Endothelial cell of umbilical vein (primary cell): ENCODE measurements around the gene NTSR1. TPM values are rescaled to one million over a fixed set of nuclear protein-coding genes. Genes with fewer than 3 reads are reported as not detected.
"Not testable (repeated sequence)": the region's sequence is repeated elsewhere in the genome, so short reads cannot be mapped to it uniquely, and the experiment has no call there.

ENCODE experiments used
- BruUV-seq: library from RNA; stranded (reverse); fragments of 400-500 nt; replicated peaks from 2 replicates; lab custom pipeline; 2021; lab: Mats Ljungman, UMichigan
- CTCF ChIA-PET: fragments of 300-600, 350-600 bp; sonication (Branson Sonifier 250); formaldehyde crosslinking; loops from one replicate; lab custom pipeline; 2021; ENCODE audit warnings: antibody characterized with exemption, inconsistent platforms; lab: Charles Lee
- POLR2A ChIA-PET: fragments of 300-600, 350-600 bp; sonication (Branson Sonifier 250); formaldehyde crosslinking; loops from one replicate; lab custom pipeline; 2021; ENCODE audit warnings: antibody characterized with exemption, inconsistent platforms; lab: Charles Lee
- DNase-seq: peaks from one replicate; pipeline ENCODE4 v3.0.0-alpha.2; 2011; ENCODE audit warnings: low read depth, low spot score
- FAIRE-seq: peaks from 2 replicates; lab custom pipeline; 2011; peaks lifted over from hg19 to GRCh38; lab: Jason Lieb, UNC
- H2AFZ ChIP-seq: 2 replicates; pipeline ENCODE4 v1.6.0; 2012; ENCODE audit warnings: low read depth, low read length, control low read depth, inconsistent platforms
- H3K27ac ChIP-seq: 2 replicates; pipeline ENCODE4 v1.5.1; 2011; ENCODE audit warnings: low read depth, mild to moderate bottlenecking, control low read depth, low read length, moderate library complexity; ENCODE audit not compliant: insufficient read depth
- H3K27me3 ChIP-seq, 2 experiments: 2 replicates each; pipeline versions ENCODE4 v1.6.0 to v1.6.1; 2011; ENCODE audit warnings: low read length in 2 of 2, mixed read lengths in 1 of 2; ENCODE audit not compliant: control insufficient read depth in 2 of 2, insufficient read depth in 2 of 2
- H3K36me3 ChIP-seq, 2 experiments: 2 replicates in 1 of 2; 3 replicates in 1 of 2; pipeline ENCODE4 v1.5.1; 2011; ENCODE audit warnings: low read length in 2 of 2, mild to moderate bottlenecking in 1 of 2, moderate library complexity in 1 of 2; ENCODE audit not compliant: control insufficient read depth in 2 of 2, insufficient read depth in 2 of 2; ENCODE audit errors: extremely low read depth in 1 of 2
- H3K4me1 ChIP-seq: 3 replicates; pipeline ENCODE4 v1.5.1; 2011; ENCODE audit warnings: mild to moderate bottlenecking, low read length; ENCODE audit not compliant: control insufficient read depth, insufficient read depth; ENCODE audit errors: extremely low read depth
- H3K4me2 ChIP-seq: 2 replicates; pipeline ENCODE4 v1.6.1; 2011; ENCODE audit warnings: low read length, control low read depth, mixed read lengths; ENCODE audit not compliant: insufficient read depth
- H3K4me3 ChIP-seq, 3 experiments: fragments of 200-600 bp in 1 of 3; sonication (generic), shearing (Covaris generic) in 1 of 3; replicated peaks in 1 of 3; 2 replicates each; pipeline ENCODE4 v1.5.1; 2011 to 2016; ENCODE audit warnings: control low read depth in 3 of 3, low read length in 3 of 3, mild to moderate bottlenecking in 2 of 3, inconsistent platforms in 1 of 3, low read depth in 1 of 3, moderate library complexity in 1 of 3; ENCODE audit not compliant: insufficient read depth in 1 of 3
- H3K79me2 ChIP-seq: 2 replicates; pipeline ENCODE4 v1.6.0; 2012; ENCODE audit warnings: low read length, inconsistent platforms; ENCODE audit not compliant: control insufficient read depth, insufficient read depth
- H3K9ac ChIP-seq: replicated peaks from 2 replicates; pipeline ENCODE3; 2011; ENCODE audit warnings: low read length, control low read depth; ENCODE audit not compliant: insufficient read depth; ENCODE audit errors: extremely low read depth
- H3K9me1 ChIP-seq: replicated peaks from 3 replicates; pipeline ENCODE4 v1.6.0; 2011; ENCODE audit warnings: mild to moderate bottlenecking, low read length; ENCODE audit not compliant: control insufficient read depth, insufficient read depth; ENCODE audit errors: extremely low read depth
- H3K9me3 ChIP-seq: replicated peaks from 2 replicates; pipeline ENCODE4 v1.5.1; 2012; ENCODE audit warnings: low read length, inconsistent platforms; ENCODE audit not compliant: control insufficient read depth, insufficient read depth
- H4K20me1 ChIP-seq: replicated peaks from 2 replicates; pipeline ENCODE3; 2011; ENCODE audit warnings: mild to moderate bottlenecking, low read length; ENCODE audit not compliant: control insufficient read depth, insufficient read depth; ENCODE audit errors: extremely low read depth
- JUN ChIP-seq: IDR thresholded peaks from 2 replicates; pipeline ENCODE4 v1.6.1; 2011; ENCODE audit warnings: borderline replicate concordance, low read depth; ENCODE audit not compliant: insufficient read length, insufficient read depth
- POLR2AphosphoS5 ChIP-seq: IDR thresholded peaks from 2 replicates; pipeline ENCODE4 v1.6.1; 2012; ENCODE audit warnings: low read depth, mild to moderate bottlenecking, control low read depth, low read length, moderate library complexity; ENCODE audit not compliant: insufficient read depth
- dilution Hi-C: fragments of 300-500 bp; cut with MboI; formaldehyde crosslinking; loops from one replicate; pipeline ENCODE4 v1.15.0; 2019; ENCODE audit warnings: low sequenced_read_pairs; ENCODE audit not compliant: extremely low pct_ligation_motif_present
- intact Hi-C: fragments of 100-400 bp; cut with micrococcal nuclease; formaldehyde crosslinking; loops from one replicate; pipeline ENCODE4 v1.10.0; 2022
- polyA plus RNA-seq, 4 experiments: library from polyadenylated mRNA; depleted of rRNA in 3 of 4; stranded (reverse) in 3 of 4; unstranded in 1 of 4; fragments of >200 nt; gene quantifications; 2 replicates each; pipeline versions ENCODE4 v1.2.1 to v1.2.3, GENCODE V29; 2011 to 2012; ENCODE audit warnings: missing spikeins in 1 of 4
- total RNA-seq: library from RNA; stranded (reverse); gene quantifications from 2 replicates; pipeline ENCODE4 v1.2.3, GENCODE V29; 2021
- TF ChIP-seq, protein P1 (sequence below): IDR thresholded peaks from 2 replicates; pipeline ENCODE4 v1.6.1; 2011; ENCODE audit not compliant: insufficient read depth, insufficient read length

Gene NTSR1
- total and polyA plus RNA-seq, 2 donors (not counting 3 experiments of a cell fraction or from before 2014, with no cell fraction given) = 0.14 to 2.1 TPM

DNA sequence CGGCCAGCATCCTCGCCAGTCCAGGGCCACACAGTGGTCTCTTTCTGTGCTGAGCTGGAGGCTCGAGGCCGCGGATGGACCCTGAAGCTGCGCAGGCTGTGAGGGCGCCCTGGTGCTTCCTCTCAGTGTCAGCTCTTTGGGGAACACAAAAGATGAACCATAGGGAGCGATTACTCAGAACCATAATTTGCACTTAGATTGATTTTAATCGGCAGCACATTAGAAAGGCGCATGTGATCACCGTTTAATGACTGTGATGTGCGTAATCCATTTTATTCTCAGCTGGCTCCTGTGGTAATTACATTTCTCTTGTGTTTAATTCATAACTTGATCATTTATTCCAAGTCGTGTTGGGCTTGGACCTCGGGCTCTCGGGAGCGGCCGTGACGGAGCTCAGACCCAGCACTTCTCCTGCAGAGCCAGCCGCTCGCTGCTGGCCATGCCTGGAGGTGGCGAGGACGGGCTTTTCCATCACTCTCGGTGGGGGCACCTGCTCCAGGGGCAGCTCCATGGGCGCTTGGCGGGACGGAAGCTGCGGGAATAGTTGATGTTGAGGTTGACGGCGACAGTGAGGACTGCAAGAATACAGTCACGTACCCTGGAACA, 25.6 kb upstream of the NTSR1 start:
- peaks cover 0 to 2% of the 10 kb centered on the region in 2 experiments for H3K27me3 ChIP-seq
- H3K9ac ChIP-seq = no peak overlapping the region
- no peaks in the 10 kb centered on the region for H3K9me1 ChIP-seq
- H3K4me2 ChIP-seq = no peak overlapping the region
- BruUV-seq = no TSS peak
- H3K27ac ChIP-seq = no peak overlapping the region
- no peaks in the 10 kb centered on the region for H3K4me1 ChIP-seq
- no peaks in the 10 kb centered on the region for H3K79me2 ChIP-seq
- TF ChIP-seq JUN = no peak
- TF ChIP-seq, protein P1, sequence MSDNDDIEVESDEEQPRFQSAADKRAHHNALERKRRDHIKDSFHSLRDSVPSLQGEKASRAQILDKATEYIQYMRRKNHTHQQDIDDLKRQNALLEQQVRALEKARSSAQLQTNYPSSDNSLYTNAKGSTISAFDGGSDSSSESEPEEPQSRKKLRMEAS = no peak
- no peak for TF ChIP-seq POLR2AphosphoS5
- dilution Hi-C loops (no loop called here), intact Hi-C loops (no loop called here)
- DNase-seq (no peak), FAIRE-seq (no peak)
- no peak overlapping the region for H3K4me3 ChIP-seq
- no peak overlapping the region for H2AFZ ChIP-seq
- ChIA-PET POLR2A (no interaction called here), CTCF (interaction anchor here (2.0 kb wide), 1 partner anchor 108 kb away, joined by 7 read pairs; no protein-coding TSS in a partner anchor)
- no peaks in the 10 kb centered on the region for H3K36me3 ChIP-seq
- no peaks in the 10 kb centered on the region for H4K20me1 ChIP-seq
- H3K9me3 ChIP-seq = no peaks in the 10 kb centered on the region

DNA sequence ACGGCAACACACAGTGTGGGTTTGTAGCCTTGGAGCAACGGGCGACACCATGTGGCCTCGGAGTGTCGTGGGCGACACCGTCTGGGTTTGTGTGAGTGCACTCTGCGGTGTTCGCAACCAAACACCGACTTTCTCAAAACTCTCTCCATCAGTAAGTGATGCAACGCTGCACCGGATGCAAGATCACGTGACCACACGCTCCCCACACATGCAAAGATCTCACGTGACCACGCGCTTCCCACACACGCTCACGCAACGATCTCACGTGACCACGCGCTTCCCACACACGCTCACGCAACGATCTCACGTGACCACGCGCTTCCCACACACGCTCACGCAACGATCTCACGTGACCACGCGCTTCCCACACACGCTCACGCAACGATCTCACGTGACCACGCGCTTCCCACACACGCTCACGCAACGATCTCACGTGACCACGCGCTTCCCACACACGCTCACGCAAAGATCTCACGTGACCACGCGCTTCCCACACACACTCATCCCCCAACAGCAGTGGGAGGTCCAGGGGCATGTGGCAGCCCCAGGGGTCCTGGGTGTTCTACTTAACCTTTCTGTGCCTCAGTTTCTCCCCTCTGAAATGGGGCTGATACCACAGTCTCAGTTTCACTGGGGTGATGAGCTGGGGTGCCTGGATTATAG, 24.8 kb upstream of the NTSR1 start:
- H3K79me2 ChIP-seq, H3K9ac ChIP-seq, intact Hi-C loops, H3K27ac ChIP-seq, H3K4me3 ChIP-seq, DNase-seq, dilution Hi-C loops, H2AFZ ChIP-seq, H3K27me3 ChIP-seq, BruUV-seq, H3K36me3 ChIP-seq, H3K9me1 ChIP-seq, POLR2A ChIA-PET, FAIRE-seq, H4K20me1 ChIP-seq, H3K4me2 ChIP-seq, H3K9me3 ChIP-seq, H3K4me1 ChIP-seq: not testable (repeated sequence)
- CTCF ChIA-PET = interaction anchor here (0.9 to 3.3 kb wide), 2 partner anchors 19 to 107 kb away, joined by 3 to 26 read pairs; no protein-coding TSS in a partner anchor
